ENCODE measurements around the gene MEF2D.

DNA sequence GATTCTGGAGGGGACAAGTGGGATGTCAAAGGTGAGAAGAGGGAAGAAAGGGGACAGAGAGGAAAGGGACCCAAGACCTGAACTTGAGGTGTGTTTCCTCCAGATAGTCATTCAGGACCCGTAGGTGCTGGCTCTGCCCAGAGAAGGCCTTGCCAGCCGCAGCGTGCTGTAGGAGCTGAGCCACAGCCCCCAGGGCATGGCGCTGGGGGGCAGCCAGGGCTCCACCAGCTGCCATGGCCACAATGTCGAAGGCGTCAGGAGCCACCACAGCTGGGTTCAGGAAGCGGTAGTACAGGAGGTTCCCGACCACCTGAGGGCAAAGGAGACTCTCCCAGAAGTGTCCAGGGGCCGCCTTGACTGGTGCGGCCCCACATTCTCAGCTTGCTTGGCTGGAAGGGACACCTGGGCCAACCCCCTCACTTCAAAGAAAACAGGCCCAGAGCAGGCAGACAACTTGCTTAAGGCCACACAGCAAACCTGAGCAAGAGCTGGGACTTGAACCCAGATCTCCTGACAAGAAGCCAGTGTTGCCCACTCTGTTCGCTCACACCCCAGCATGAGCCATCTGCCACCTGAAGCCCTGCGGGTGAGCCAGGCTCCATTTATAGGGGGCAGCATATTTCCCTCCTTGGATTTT, 34.0 kb upstream of the MEF2D start:
- TF ChIP-seq CTCF (conservative IDR thresholded peaks at IDR 0.05) (no peak), EZH2 (IDR thresholded peaks at IDR 0.05; ENCODE audit: low read depth) (no peak)
